ENCODE data around the gene PADI1.

GRCh38 chr1:17208546-17208945 is 3.6 kb downstream of the PADI1 start:
- no peak for TF ChIP-seq YY1 (IDR thresholded peaks at IDR 0.05; ENCODE audit: insufficient read depth, insufficient read length)
- TF ChIP-seq SUZ12 (IDR thresholded peaks at IDR 0.05; ENCODE audit: extremely low read depth, insufficient read depth, insufficient read length) = no peak

All from NT2/D1 (cell line).